GM12872 (cell line): ENCODE data around the gene SSX2IP.
A peak's percentile ranks its signal among the peaks of the same experiment; 100 is the strongest.

Experiments
- TF ChIP-seq, protein P1 (sequence below): IDR thresholded peaks from 3 replicates; pipeline ENCODE4 v1.5.1; 2011; ENCODE audit warnings: low read depth, mild to moderate bottlenecking, low read length, moderate library complexity; ENCODE audit not compliant: insufficient read depth

Gene SSX2IP

DNA sequence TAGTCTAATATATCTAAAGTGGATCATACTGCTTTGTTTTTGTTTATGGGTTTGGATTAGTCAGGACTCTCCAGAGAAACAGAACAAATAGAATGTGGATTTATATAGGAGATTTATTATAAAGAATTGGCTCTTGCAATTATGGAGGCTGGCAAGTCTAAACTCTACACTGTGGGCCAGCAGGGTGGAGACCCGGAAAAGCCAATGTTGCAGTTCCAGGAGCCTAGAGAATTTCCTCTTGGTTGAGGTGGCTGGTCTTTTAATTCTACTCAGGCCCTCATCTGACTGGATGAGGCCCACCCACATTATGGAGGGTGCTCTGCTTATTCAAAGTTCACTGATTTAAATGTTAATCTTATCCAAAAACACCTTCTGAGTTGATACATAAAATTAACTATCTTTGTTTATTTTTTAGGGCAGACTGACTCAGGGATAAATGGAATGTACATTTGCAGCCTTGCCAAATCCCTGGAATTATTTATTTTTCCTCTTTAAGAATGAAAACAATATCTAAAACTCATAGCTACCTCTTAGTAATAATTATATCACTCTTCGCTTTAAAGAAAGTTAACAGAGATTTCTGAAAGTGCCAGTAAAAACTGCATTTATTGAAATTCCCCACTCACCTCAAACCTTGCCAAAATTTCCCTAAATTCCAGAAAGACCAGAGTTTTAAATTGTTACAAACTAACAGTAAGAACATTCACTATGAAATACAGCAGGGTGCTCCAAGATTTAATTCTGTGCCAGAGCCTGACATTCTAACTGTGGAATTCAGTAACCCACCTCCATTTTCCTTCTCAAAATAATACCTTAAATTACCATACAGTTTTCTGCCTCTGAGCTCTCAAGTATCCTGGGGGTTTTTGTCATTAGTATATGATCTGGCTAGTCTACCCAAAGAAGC lies 36.6 kb upstream of the SSX2IP start:
- TF ChIP-seq, protein P1, sequence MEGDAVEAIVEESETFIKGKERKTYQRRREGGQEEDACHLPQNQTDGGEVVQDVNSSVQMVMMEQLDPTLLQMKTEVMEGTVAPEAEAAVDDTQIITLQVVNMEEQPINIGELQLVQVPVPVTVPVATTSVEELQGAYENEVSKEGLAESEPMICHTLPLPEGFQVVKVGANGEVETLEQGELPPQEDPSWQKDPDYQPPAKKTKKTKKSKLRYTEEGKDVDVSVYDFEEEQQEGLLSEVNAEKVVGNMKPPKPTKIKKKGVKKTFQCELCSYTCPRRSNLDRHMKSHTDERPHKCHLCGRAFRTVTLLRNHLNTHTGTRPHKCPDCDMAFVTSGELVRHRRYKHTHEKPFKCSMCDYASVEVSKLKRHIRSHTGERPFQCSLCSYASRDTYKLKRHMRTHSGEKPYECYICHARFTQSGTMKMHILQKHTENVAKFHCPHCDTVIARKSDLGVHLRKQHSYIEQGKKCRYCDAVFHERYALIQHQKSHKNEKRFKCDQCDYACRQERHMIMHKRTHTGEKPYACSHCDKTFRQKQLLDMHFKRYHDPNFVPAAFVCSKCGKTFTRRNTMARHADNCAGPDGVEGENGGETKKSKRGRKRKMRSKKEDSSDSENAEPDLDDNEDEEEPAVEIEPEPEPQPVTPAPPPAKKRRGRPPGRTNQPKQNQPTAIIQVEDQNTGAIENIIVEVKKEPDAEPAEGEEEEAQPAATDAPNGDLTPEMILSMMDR: no peak

DNA sequence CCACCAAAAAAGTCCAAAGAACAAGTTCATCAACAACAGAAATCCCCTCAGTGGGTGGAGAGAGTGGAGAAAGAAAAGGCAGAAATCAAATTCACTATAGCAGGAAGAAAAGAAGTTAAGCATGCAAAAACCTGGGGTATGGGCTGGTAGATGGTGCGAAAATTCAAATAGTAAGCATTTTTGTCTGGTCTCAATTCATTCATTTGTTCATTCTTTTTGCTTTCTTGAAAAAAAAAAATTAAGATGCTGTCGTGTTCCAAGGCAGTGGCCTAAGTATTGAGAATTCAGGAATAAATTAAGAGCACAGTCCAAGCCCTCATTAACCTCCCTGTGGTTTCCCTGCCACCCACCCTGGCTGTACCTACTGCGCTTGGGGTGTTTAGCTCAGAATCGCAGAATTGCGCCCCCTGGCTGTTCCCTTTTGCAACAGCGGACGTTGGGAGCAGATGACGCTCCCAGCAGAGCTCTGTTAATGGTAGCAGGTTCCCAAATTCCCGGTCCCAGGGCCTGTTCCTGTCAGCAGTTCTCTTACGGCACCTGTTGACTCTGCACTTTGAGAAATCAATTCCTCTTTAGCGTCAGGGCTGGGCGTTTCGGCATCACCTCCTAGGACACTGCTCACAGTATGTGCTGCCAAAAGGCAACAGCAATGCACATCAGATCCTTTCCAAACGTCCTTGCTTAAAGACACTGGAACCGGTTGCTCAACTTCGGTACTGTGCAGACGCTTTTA lies 34.0 kb upstream of the SSX2IP start:
- TF ChIP-seq, protein P1: peak; percentile 74

DNA sequence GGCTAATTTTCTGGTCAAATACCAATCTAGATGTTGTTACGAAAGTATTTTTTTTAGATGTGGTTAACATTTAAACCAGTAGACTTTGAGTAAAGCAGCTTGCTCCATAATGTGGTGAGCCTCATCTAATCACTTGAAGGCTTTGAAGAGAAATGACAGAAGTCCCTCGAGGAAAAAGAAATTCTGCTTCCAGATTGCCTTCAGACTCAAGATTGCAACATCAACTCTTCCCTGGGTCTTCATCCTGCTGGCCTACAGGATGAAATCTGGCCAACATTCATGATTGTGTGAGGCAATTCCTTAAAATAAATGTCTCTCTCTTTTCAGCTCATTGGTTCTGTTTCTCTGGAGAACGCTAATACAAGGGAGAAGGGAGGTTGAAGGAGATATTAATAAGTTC lies 32.5 kb upstream of the SSX2IP start:
- TF ChIP-seq, protein P1: no peak

DNA sequence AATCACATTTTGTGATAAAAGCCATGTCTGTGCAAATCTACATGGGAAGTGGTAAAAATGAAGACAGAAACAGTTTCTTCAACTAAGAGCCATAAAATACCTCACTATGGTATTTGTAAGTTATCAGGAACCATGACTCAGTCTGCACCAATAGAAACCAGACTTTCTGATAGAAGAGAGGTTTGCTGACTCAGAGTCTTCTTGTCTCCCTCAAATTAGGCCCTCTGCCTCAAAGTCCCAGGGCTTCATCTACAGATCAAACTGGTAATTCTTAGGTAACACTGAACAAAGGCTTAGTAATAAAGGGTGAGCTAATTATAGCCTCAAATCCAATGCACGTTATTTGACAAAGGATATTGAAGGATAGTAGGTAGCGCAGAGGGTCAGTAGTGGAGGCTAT lies 30.9 kb upstream of the SSX2IP start:
- TF ChIP-seq, protein P1: no peak

- TF ChIP-seq, protein P1: no peak
These were observed 30.0 kb upstream of the SSX2IP start for GRCh38 chr1:84720221-84720780.

DNA sequence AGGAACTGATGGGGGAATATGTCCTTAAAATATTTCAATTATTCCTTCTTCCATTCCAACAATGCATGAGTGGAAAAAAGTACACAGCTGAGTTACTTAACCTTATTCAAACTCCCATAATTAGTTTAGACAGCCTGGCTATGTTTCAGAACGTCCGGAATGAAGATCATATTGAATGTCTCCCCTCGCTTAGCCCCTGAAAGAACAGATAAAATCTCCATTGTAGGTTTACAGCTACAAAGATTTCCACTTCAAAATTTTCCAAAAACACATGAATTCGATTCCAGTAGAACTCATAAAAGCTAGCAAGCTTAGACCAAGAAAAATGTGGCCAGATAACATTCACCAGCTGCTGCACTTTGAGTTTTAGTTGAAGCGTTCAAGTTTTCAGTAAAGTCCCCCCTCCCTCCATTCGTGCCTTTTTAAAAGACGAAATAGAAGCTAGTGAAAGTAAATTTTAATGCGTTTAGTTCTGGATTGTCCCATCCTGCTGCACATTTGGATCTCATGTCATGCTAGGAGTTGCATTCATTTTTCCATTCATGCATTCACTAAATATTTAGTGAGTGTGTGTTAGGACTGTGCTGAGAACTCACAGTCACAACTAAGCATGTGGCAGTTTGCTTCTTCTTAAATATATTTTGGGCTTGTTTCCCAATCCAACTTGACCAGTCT lies 29.4 kb upstream of the SSX2IP start:
- TF ChIP-seq, protein P1: no peak
